OCI-LY7 (cell line): ENCODE measurements around the gene CDH23.

Experiments used
- CTCF ChIP-seq: fragments of 200-600 bp; sonication (generic); conservative IDR thresholded peaks from 2 replicates; pipeline ENCODE4 v1.5.1; 2014; ENCODE audit warnings: mild to moderate bottlenecking, antibody characterized with exemption, low read length, moderate library complexity, mixed read lengths
- EZH2phosphoT487 ChIP-seq: fragments of 200-600 bp; sonication (generic); IDR thresholded peaks from 2 replicates; pipeline ENCODE4 v1.6.1; 2018; ENCODE audit warnings: low read depth, borderline replicate concordance, mild to moderate bottlenecking, mixed run types, antibody characterized with exemption, low read length, moderate library complexity, mixed read lengths

- no peak for TF ChIP-seq EZH2phosphoT487
- no peak for TF ChIP-seq CTCF
Observed at GRCh38 chr10:71706216-71707121, 309.7 kb downstream of the CDH23 start.
